IMR-90 (cell line): ENCODE measurements around the gene LRIG1. TPM values are rescaled to one million over a fixed set of nuclear protein-coding genes. Genes with fewer than 3 reads are reported as not detected.

Experiments
- ATAC-seq: fragments of 200-7000 bp; cut with Tn5 transposase; 2 replicates; pipeline ENCODE4 v1.9.1; 2020; ENCODE audit warnings: low read depth, mild to moderate bottlenecking, moderate library complexity
- BruUV-seq: library from RNA; stranded (reverse); fragments of 400-500 nt; replicated peaks from 2 replicates; lab custom pipeline; 2021; lab: Mats Ljungman, UMichigan
- CTCF ChIA-PET: fragments of 300-600 bp; formaldehyde crosslinking; extraction: SDS; loops from one replicate; lab custom pipeline; 2021; ENCODE audit warnings: antibody characterized with exemption; lab: Yijun Ruan, JAX
- POLR2A ChIA-PET: fragments of 300-600 bp; sonication (Branson Sonifier 250); formaldehyde crosslinking; loops from one replicate; lab custom pipeline; 2022; ENCODE audit warnings: antibody characterized with exemption; ENCODE audit not compliant: unreplicated experiment; lab: Charles Lee
- DNase-seq: peaks from one replicate; pipeline ENCODE4 v3.0.0; 2013
- H2AFZ ChIP-seq: replicated peaks from 2 replicates; pipeline ENCODE3; 2013; ENCODE audit warnings: low read length, mild to moderate bottlenecking; ENCODE audit not compliant: poor library complexity
- H2AK5ac ChIP-seq: 2 replicates; pipeline ENCODE4 v1.6.1; 2013; ENCODE audit warnings: low read depth, low read length, inconsistent platforms
- H2AK9ac ChIP-seq: replicated peaks from 2 replicates; pipeline ENCODE3; 2013; ENCODE audit warnings: mild to moderate bottlenecking, low read depth, low read length, moderate library complexity; ENCODE audit not compliant: poor library complexity
- H2BK120ac ChIP-seq: 2 replicates; pipeline ENCODE4 v1.6.1; 2013; ENCODE audit warnings: low read depth, low read length, inconsistent platforms
- H2BK15ac ChIP-seq: 3 replicates; pipeline ENCODE4 v1.6.1; 2013; ENCODE audit warnings: low read depth, low read length, inconsistent platforms
- H2BK20ac ChIP-seq: 2 replicates; pipeline ENCODE4 v1.6.1; 2013; ENCODE audit warnings: low read depth, mild to moderate bottlenecking, inconsistent platforms, low read length, moderate library complexity
- H2BK5ac ChIP-seq: 2 replicates; pipeline ENCODE4 v1.6.1; 2013; ENCODE audit warnings: mild to moderate bottlenecking, low read depth, low read length, inconsistent platforms; ENCODE audit not compliant: poor library complexity, severe bottlenecking
- H3K14ac ChIP-seq: replicated peaks from 2 replicates; pipeline ENCODE4 v1.6.1; 2013; ENCODE audit warnings: low read depth, low read length, inconsistent platforms
- H3K18ac ChIP-seq: 2 replicates; pipeline ENCODE4 v1.6.1; 2013; ENCODE audit warnings: low read depth, low read length, control low read depth
- H3K23ac ChIP-seq: 2 replicates; pipeline ENCODE4 v1.6.1; 2013; ENCODE audit warnings: low read depth, low read length, inconsistent platforms
- H3K27ac ChIP-seq: 2 replicates; pipeline ENCODE4 v1.5.1; 2013; ENCODE audit warnings: mild to moderate bottlenecking, control low read depth, low read length; ENCODE audit not compliant: insufficient read depth
- H3K27me3 ChIP-seq: 2 replicates; pipeline ENCODE4 v1.6.1; 2013; ENCODE audit warnings: low read length; ENCODE audit not compliant: control insufficient read depth, insufficient read depth
- H3K36me3 ChIP-seq: 2 replicates; pipeline ENCODE4 v1.6.1; 2013; ENCODE audit warnings: low read length, mixed read lengths; ENCODE audit not compliant: control insufficient read depth, insufficient read depth
- H3K4ac ChIP-seq: 2 replicates; pipeline ENCODE4 v1.6.1; 2013; ENCODE audit warnings: low read depth, low read length, inconsistent platforms
- H3K4me1 ChIP-seq: 2 replicates; pipeline ENCODE4 v1.6.1; 2013; ENCODE audit warnings: low read length, mixed read lengths; ENCODE audit not compliant: control insufficient read depth, insufficient read depth
- H3K4me2 ChIP-seq: 2 replicates; pipeline ENCODE4 v1.6.1; 2013; ENCODE audit warnings: low read depth, mild to moderate bottlenecking, control low read depth, low read length, moderate library complexity
- H3K4me3 ChIP-seq: 2 replicates; pipeline ENCODE4 v1.5.1; 2013; ENCODE audit warnings: low read depth, mild to moderate bottlenecking, control low read depth, low read length, moderate library complexity; ENCODE audit not compliant: insufficient read depth
- H3K56ac ChIP-seq: 2 replicates; pipeline ENCODE4 v1.6.1; 2013; ENCODE audit warnings: low read length, inconsistent platforms; ENCODE audit not compliant: insufficient read depth; ENCODE audit errors: extremely low read depth
- H3K79me1 ChIP-seq, 2 experiments: 2 replicates each; pipeline ENCODE4 v1.6.1; 2013; ENCODE audit warnings: low read length in 2 of 2, inconsistent platforms in 1 of 2, low read depth in 1 of 2
- H3K9ac ChIP-seq: 2 replicates; pipeline ENCODE4 v1.6.1; 2013; ENCODE audit warnings: low read depth, low read length, control low read depth
- H3K9me1 ChIP-seq: 2 replicates; pipeline ENCODE4 v1.6.1; 2013; ENCODE audit warnings: low read length, inconsistent platforms; ENCODE audit not compliant: insufficient read depth
- H3K9me3 ChIP-seq: 2 replicates; pipeline ENCODE4 v1.6.1; 2013; ENCODE audit warnings: low read length; ENCODE audit not compliant: control insufficient read depth, insufficient read depth
- H4K20me1 ChIP-seq: 2 replicates; pipeline ENCODE4 v1.6.1; 2013; ENCODE audit warnings: low read length, inconsistent platforms; ENCODE audit not compliant: insufficient read depth
- H4K5ac ChIP-seq: 2 replicates; pipeline ENCODE4 v1.6.1; 2013; ENCODE audit warnings: mild to moderate bottlenecking, low read depth, low read length, control low read depth
- H4K8ac ChIP-seq, 2 experiments: 2 replicates each; pipeline ENCODE4 v1.6.1; 2013; ENCODE audit warnings: low read depth in 2 of 2, low read length in 2 of 2, control low read depth in 1 of 2, inconsistent platforms in 1 of 2
- H4K91ac ChIP-seq: 2 replicates; pipeline ENCODE4 v1.6.1; 2013; ENCODE audit warnings: low read depth, low read length, inconsistent platforms; ENCODE audit not compliant: insufficient read depth
- BHLHE40 ChIP-seq: fragments of 150-350 bp; IDR thresholded peaks from 2 replicates; pipeline ENCODE4 v1.6.1; 2016; ENCODE audit warnings: mild to moderate bottlenecking, low read depth, low read length
- CEBPB ChIP-seq: IDR thresholded peaks from 2 replicates; pipeline ENCODE4 v1.6.1; 2012; ENCODE audit warnings: low read depth, low read length, improper control_type of control experiment
- CHD1 ChIP-seq: IDR thresholded peaks from 2 replicates; pipeline ENCODE4 v1.6.1; 2012; ENCODE audit warnings: low read depth, low read length, improper control_type of control experiment
- FOS ChIP-seq: fragments of 150-350 bp; IDR thresholded peaks from 2 replicates; pipeline ENCODE4 v1.6.1; 2016; ENCODE audit warnings: low read depth, low read length
- MAFK ChIP-seq: IDR thresholded peaks from 2 replicates; pipeline ENCODE4 v1.6.1; 2012; ENCODE audit warnings: low read depth, low read length, improper control_type of control experiment
- MAZ ChIP-seq: IDR thresholded peaks from 2 replicates; pipeline ENCODE4 v1.6.1; 2012; ENCODE audit warnings: low read depth, mild to moderate bottlenecking, low read length, improper control_type of control experiment, moderate library complexity, borderline replicate concordance
- MXI1 ChIP-seq: IDR thresholded peaks from 2 replicates; pipeline ENCODE4 v1.6.1; 2012; ENCODE audit warnings: low read depth, mild to moderate bottlenecking, low read length, moderate library complexity, borderline replicate concordance
- NFE2L2 ChIP-seq: fragments of 150-350 bp; IDR thresholded peaks from 2 replicates; pipeline ENCODE4 v1.6.1; 2016; ENCODE audit warnings: low read depth, mild to moderate bottlenecking, low read length
- POLR2A ChIP-seq: IDR thresholded peaks from 2 replicates; pipeline ENCODE4 v1.6.1; 2012; ENCODE audit warnings: mild to moderate bottlenecking, low read depth, low read length
- RAD21 ChIP-seq: IDR thresholded peaks from 2 replicates; pipeline ENCODE4 v1.6.1; 2012; ENCODE audit warnings: low read length, improper control_type of control experiment
- RCOR1 ChIP-seq: IDR thresholded peaks from 2 replicates; pipeline ENCODE4 v1.6.1; 2012; ENCODE audit warnings: mild to moderate bottlenecking, low read length, improper control_type of control experiment; ENCODE audit not compliant: insufficient replicate concordance
- RFX5 ChIP-seq: IDR thresholded peaks from 2 replicates; pipeline ENCODE4 v1.8.0; 2012; ENCODE audit warnings: low read depth, mild to moderate bottlenecking, low read length, moderate library complexity
- SMC3 ChIP-seq: fragments of 150-350 bp; IDR thresholded peaks from 2 replicates; pipeline ENCODE4 v1.6.1; 2016; ENCODE audit warnings: low read depth, mild to moderate bottlenecking, antibody characterized with exemption, low read length, moderate library complexity
- WGBS, 2 experiments: methylation state at CpG; one replicate each; pipeline versions ENCODE4 v1.1.5 to v1.1.7; 2013; ENCODE audit warnings: missing lambda C conversion rate in 2 of 2; ENCODE audit not compliant: insufficient read length in 1 of 2; ENCODE audit errors: extremely low coverage in 2 of 2; 5-methylcytosine and 5-hydroxymethylcytosine counted together
- dilution Hi-C: fragments of 300-500 bp; cut with HindIII; formaldehyde crosslinking; loops from one replicate; pipeline ENCODE4 v1.14.3; 2018; ENCODE audit warnings: low sequenced_read_pairs; ENCODE audit not compliant: unreplicated experiment
- in situ Hi-C: fragments of 300-500 bp; cut with MboI; formaldehyde crosslinking; loops from 3 replicates; pipeline ENCODE4 v1.14.3; 2019; ENCODE audit warnings: low sequenced_read_pairs, inconsistent platforms, mixed read lengths
- intact Hi-C: fragments of 100-400 bp; cut with micrococcal nuclease; formaldehyde crosslinking; loops from 2 replicates; pipeline ENCODE4 v1.10.0; 2022
- polyA plus RNA-seq, 3 experiments: library from polyadenylated mRNA; depleted of rRNA; stranded (reverse); fragments of >200 nt; gene quantifications; 2 replicates each; pipeline ENCODE4 v1.2.3, GENCODE V29; 2012; ENCODE audit warnings: low replicate concordance in 1 of 3
- total RNA-seq: library from RNA; depleted of rRNA; stranded (reverse); fragments of >200 nt; gene quantifications from 2 replicates; pipeline ENCODE4 v1.2.3, GENCODE V29; 2012
- TF ChIP-seq, protein P1 (sequence below): fragments of 150-350 bp; IDR thresholded peaks from 2 replicates; pipeline ENCODE4 v1.6.1; 2017; ENCODE audit warnings: mild to moderate bottlenecking, antibody characterized with exemption, low read length, low read depth
- TF ChIP-seq, protein P2 (sequence below): fragments of 150-350 bp; IDR thresholded peaks from 2 replicates; pipeline ENCODE4 v1.6.1; 2016; ENCODE audit warnings: low read depth, mild to moderate bottlenecking, low read length, moderate library complexity, borderline replicate concordance
- TF ChIP-seq, protein P3 (sequence below): conservative IDR thresholded peaks from 2 replicates; pipeline ENCODE4 v1.5.1; 2012; ENCODE audit warnings: mild to moderate bottlenecking, low read depth, low read length, improper control_type of control experiment

LRIG1 gene
- total and polyA plus RNA-seq, 2 of the 4 experiments (the other 2 are of a cell fraction): 62.8 to 87.8 TPM

DNA sequence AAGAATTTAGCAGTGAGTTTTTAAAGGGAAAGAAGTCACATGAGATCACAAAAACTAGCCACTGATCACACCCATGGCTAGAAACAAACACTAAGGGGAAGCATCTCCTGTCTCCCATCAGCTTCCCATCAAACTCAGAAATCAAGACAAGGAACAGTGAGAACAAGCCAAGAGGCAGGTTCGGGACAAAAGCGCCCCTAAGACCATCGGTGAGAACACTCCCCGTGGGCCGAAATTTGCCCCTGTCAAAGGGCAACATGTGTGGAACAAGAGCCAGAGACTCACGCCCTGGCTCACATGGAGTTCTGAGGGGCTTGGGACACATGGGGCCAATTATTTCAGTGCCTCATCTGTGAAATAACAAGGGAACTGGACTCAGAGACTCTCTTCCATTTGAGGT is 49.1 kb downstream of the LRIG1 start:
- Histone ChIP-seq H4K91ac (no peak overlapping the region), H2BK15ac (no peak overlapping the region), H3K4me2 (no peak overlapping the region), H2BK120ac (no peak overlapping the region), H3K14ac (no peak overlapping the region), H2AK9ac (no peak overlapping the region), H3K18ac (no peak overlapping the region), H3K4me3 (no peak overlapping the region), H4K8ac (no peak overlapping the region), H3K27me3 (no peaks in the 10 kb centered on the region), H3K4me1 (peaks cover 13% of the 10 kb centered on the region; the same call in 1 of the 2 replicates), H3K9ac (no peak overlapping the region), H2AK5ac (no peak overlapping the region), H2AFZ (no peak overlapping the region), H3K79me1 (peaks cover 24 to 26% of the 10 kb centered on the region in 2 experiments), H4K20me1 (peaks cover 3% of the 10 kb centered on the region; the same call in 1 of the 2 replicates), H3K36me3 (peaks cover 30% of the 10 kb centered on the region), H2BK5ac (no peak overlapping the region), H3K9me3 (no peaks in the 10 kb centered on the region), H3K9me1 (peaks cover 8% of the 10 kb centered on the region; the same call in 1 of the 2 replicates), H3K23ac (no peak overlapping the region), H4K5ac (no peak overlapping the region), H3K4ac (no peak overlapping the region), H2BK20ac (no peak overlapping the region), H3K27ac (no peak overlapping the region), H3K56ac (no peak overlapping the region)
- TF ChIP-seq RCOR1 (no peak), POLR2A (no peak), MXI1 (no peak), RFX5 (no peak), MAZ (no peak), CEBPB (no peak), NFE2L2 (no peak), RAD21 (no peak), MAFK (no peak), BHLHE40 (no peak), FOS (no peak), SMC3 (no peak), CHD1 (no peak)
- TF ChIP-seq, protein P1, sequence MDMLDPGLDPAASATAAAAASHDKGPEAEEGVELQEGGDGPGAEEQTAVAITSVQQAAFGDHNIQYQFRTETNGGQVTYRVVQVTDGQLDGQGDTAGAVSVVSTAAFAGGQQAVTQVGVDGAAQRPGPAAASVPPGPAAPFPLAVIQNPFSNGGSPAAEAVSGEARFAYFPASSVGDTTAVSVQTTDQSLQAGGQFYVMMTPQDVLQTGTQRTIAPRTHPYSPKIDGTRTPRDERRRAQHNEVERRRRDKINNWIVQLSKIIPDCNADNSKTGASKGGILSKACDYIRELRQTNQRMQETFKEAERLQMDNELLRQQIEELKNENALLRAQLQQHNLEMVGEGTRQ: no peak
- TF ChIP-seq, protein P2, sequence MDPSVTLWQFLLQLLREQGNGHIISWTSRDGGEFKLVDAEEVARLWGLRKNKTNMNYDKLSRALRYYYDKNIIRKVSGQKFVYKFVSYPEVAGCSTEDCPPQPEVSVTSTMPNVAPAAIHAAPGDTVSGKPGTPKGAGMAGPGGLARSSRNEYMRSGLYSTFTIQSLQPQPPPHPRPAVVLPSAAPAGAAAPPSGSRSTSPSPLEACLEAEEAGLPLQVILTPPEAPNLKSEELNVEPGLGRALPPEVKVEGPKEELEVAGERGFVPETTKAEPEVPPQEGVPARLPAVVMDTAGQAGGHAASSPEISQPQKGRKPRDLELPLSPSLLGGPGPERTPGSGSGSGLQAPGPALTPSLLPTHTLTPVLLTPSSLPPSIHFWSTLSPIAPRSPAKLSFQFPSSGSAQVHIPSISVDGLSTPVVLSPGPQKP: no peak
- TF ChIP-seq, protein P3, sequence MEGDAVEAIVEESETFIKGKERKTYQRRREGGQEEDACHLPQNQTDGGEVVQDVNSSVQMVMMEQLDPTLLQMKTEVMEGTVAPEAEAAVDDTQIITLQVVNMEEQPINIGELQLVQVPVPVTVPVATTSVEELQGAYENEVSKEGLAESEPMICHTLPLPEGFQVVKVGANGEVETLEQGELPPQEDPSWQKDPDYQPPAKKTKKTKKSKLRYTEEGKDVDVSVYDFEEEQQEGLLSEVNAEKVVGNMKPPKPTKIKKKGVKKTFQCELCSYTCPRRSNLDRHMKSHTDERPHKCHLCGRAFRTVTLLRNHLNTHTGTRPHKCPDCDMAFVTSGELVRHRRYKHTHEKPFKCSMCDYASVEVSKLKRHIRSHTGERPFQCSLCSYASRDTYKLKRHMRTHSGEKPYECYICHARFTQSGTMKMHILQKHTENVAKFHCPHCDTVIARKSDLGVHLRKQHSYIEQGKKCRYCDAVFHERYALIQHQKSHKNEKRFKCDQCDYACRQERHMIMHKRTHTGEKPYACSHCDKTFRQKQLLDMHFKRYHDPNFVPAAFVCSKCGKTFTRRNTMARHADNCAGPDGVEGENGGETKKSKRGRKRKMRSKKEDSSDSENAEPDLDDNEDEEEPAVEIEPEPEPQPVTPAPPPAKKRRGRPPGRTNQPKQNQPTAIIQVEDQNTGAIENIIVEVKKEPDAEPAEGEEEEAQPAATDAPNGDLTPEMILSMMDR: no peak
- in situ Hi-C loops: no loop called here
- no TSS peak for BruUV-seq
- no peak for DNase-seq
- WGBS, 2 experiments: 100% methylated on average over 1 of the region's 6 CpGs; no CpG with 5 or more reads in 1 of the 2 experiments
- no peak for ATAC-seq
- intact Hi-C loops: loop anchor here (1.0 kb wide), 1 partner anchor 8 kb away; no protein-coding TSS in a partner anchor
- POLR2A ChIA-PET: no interaction called here
- CTCF ChIA-PET: no interaction called here
- dilution Hi-C loops: no loop called here
